OCI-LY1 (cell line): ENCODE measurements around the gene CD300A.

Experiments used
- CTCF ChIP-seq: fragments of 200-600 bp; sonication (generic), shearing (Covaris generic); IDR thresholded peaks from 2 replicates; pipeline ENCODE4 v1.5.1; 2017; ENCODE audit warnings: mild to moderate bottlenecking, antibody characterized with exemption, low read length, moderate library complexity, mixed read lengths
- EZH2 ChIP-seq: fragments of 200-600 bp; sonication (generic), shearing (Covaris generic); IDR thresholded peaks from 2 replicates; pipeline ENCODE4 v1.8.0; 2017; ENCODE audit warnings: borderline replicate concordance, mixed run types, mild to moderate bottlenecking, antibody characterized with exemption, low read length, moderate library complexity, mixed read lengths

- TF ChIP-seq CTCF (no peak), EZH2 (no peak)
These were observed 4.8 kb upstream of the CD300A start for GRCh38 chr17:74461611-74462010.
